Stimulated activated naive CD4-positive, alpha-beta T cell (primary cell): ENCODE measurements around the gene PPT2.
"Not testable (repeated sequence)": the region's sequence is repeated elsewhere in the genome, so short reads cannot be mapped to it uniquely, and the experiment has no call there.

Source experiments
- DNase-seq, 6 experiments: peaks; one replicate each; lab custom pipeline; 2025; lab: John Stamatoyannopoulos, UW

Gene PPT2

GRCh38 chr6:32127409-32127716, 26.6 kb upstream of the PPT2 start:
- DNase-seq = no peak

GRCh38 chr6:32127717-32128592, 26.0 kb upstream of the PPT2 start, which contains the start of gene ATF6B:
Gene ATF6B (minus strand): TSS chr6:32128246. CDS start chr6:32128207, 39 bp downstream.
- peak; percentile 79 to 98 (median 97) for DNase-seq

DNA sequence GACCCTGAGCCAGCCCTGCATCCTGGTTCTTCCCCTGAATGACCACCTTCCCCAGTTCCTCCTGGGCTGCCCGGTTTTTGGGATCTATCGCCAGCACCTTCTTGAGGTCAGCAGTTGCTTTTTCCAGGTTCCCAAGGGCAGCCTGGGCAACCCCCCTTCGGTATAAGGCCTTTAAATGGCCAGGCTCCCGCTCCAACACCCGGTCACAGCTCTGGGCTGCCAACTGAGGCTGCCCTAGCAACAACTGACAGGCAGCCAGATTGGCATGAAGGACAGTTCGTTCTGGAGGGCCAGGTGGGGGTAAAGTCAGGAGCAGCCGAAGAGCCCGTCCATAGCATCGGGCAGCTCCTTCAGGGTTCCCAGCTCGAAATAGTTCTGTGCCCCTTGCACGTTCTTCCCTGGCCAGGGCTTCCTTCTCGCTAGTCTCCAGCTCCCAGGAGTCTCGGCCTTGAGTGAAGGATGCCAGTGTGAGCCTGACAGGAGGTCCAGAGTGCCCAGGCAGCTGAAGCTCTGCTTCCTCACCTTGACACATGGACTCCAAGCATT, 25.1 kb upstream of the PPT2 start:
- no peak for DNase-seq

- no peak for DNase-seq
These were observed 24.4 kb upstream of the PPT2 start for GRCh38 chr6:32129297-32130088.

DNA sequence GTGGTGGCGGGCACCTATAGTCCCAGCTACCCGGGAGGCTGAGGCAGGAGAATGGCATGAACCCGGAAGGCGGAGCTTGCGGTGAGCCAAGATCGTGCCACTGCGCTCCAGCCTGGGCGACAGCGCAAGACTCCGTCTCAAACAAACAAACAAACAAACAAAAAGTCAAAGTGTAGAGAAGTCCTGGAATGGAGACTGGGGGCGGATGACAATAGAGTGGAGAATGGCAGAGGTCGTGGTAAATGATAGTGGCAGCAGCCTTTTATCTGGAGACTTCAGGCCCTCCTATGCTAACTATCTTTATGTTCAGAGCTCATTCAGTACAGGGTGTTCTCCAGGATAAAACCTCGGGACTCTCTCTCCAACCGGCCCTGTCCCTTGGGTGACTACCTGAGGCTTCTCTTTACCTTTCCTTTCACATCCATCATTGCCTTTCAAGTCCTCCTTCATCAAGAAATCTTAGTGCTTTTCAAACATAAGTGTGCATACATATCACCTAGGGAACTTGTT, 22.4 kb upstream of the PPT2 start:
- no peak for DNase-seq

- DNase-seq = no peak
These were observed 21.8 kb upstream of the PPT2 start for GRCh38 chr6:32132110-32132509.

GRCh38 chr6:32133786-32134185, 20.2 kb upstream of the PPT2 start:
- no peak for DNase-seq

DNA sequence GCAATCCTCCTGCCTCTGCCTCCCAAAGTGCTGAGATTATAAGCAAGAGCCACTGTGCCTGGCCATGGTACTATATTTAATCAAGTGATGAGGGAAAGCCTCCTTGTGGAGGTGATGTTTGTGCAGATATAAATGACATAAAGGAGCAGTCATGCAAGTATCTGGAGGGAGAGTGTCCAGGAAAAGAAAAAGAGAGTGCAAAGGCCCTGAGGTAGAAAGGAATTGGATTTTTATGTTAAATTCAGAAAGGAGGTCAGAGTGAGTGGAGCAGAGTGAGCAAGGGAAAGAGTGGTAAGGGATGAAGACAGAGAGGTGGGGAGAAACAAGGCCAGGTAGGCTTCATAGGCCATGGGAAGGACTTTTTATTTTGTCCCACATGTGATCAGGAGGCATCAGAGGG, 16.5 kb upstream of the PPT2 start:
- DNase-seq = no peak

DNA sequence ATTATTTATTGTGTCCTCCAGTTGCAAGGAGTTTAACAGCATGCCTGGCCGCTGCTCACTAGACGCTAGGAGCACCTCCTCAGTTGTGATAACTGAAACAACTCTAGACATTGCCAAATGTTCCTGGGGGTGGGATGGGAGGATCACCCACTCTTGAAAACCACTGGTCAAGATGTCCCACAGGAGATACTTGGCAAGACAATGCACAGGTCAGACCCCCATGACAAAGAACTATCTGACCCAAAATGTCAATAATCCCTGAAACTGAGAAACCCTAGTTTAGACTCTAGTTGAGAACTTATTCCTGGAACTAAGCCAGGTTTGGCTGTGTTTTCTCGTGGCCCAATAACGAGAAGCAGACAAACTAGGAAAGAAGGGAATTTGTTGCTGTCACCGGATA, 14.4 kb upstream of the PPT2 start:
- DNase-seq = no peak

DNA sequence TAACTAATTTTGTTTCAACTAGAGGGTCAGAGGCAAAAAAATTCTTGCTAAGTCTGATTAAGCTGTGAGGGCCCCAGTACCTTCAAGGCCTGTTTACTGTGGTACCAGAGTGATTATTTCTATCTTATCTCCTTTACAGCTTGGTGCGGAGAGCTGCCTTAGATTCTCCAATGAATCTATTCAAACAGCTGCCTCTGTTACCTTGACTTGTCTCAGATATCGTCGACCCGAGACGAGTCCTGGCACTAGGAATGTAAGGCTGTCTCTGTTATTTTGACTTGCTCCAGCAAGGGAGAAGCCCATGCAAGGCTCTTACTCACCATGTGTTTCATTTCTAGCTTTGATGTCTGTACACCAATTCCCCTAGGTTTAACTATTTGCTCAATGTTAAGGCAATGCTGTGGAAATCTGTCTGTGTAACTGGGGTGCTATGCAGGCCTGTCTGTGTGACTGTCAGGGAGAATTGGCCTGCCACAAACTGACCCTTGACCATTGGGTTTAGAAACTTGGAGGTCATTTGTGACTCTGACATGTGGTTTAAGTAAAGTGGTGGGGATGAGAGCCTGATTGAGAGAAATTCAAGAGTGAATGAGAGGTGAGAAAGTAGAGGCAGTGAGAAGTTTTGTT, 13.4 kb upstream of the PPT2 start:
- no peak for DNase-seq

- DNase-seq = not testable (repeated sequence)
These were observed 9.7 kb upstream of the PPT2 start for GRCh38 chr6:32144238-32144637.

DNA sequence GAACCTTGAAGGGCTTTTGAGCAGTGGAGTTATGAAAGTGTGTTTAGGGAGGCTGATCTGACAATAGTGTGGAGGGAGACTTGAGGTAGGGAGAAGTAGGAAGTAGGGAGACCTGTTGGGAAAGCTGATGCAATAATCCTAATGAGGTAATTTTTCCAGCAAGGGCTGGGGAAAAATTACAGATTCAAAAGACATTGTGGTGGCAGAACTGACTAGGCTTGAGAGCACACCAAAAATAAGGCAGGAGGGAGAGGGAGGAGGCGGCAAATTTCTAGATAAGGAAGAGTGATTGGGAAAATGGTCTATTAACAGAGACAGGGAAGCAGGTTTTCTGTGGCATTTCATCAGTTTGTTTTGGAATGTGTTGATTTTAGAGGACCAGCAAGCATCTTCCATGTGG, 7.7 kb upstream of the PPT2 start:
- no peak for DNase-seq

DNA sequence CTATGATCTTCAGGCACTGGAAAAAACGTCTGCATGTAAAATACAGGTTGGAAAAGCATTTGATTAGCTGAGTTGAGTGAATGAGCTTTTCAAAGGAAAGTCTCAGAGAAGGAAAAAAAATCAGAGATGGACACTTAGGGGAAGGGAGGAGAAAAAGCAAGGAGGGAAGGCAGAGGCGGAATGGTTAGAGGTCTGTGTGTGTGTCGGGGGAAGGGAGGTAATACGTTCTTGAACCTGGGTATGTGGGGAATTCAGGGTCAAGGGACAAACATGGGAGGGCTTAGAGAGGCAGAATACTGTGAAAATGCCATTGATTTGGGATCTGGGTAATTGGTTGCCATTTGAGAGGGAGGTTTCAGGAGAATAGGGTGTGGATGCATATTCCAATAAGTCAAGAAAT, 7.3 kb upstream of the PPT2 start:
- no peak for DNase-seq

- DNase-seq = no peak
These were observed 6.4 kb upstream of the PPT2 start for GRCh38 chr6:32147401-32148132.

- DNase-seq = peak; percentile 53 to 81 (median 70)
These were observed 5.5 kb upstream of the PPT2 start for GRCh38 chr6:32148289-32149091.

DNA sequence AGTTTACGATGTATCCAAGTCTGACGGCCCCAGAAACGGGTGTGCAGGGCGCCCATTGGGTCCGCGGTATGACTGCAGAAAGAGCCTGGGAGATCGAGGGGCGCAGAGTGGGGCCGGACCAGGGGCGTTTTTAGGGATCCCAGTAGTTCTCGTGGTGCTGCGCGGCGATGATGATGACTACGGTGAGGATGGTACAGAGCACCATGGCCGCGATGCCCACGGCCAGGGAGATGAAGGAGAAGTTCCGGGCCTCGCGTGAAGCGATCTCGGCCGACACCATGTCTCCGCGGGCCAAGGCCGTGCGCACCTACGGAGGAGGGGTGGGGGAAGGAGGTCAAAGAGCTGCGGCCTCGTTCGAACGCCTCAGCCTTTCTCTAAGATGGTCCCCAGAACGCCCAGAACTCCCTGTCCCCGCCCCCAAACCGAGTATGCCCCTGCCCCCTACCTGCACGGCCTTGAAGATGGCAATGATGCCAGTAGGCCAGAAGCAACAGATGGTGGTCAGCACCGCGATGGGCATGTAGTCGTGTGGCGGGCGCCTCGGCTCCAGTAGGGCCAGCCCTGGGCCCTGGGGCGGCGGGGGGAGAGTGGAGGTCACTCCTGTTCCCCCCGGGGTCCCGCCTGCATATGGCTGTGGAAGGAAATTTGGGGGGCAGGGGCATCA, 4.7 kb upstream of the PPT2 start:
- DNase-seq = no peak

- peak in 1 of 6 experiments; percentile 7 for DNase-seq
These were observed 3.7 kb upstream of the PPT2 start for GRCh38 chr6:32149932-32150870.

- DNase-seq = peak in 4 of 6 experiments; percentile 12 to 44 (median 20)
These were observed 2.6 kb upstream of the PPT2 start for GRCh38 chr6:32151181-32151862.
